ENCODE data around the gene MPZL2. TPM values are rescaled to one million over a fixed set of nuclear protein-coding genes. Genes with fewer than 3 reads are reported as not detected.

MPZL2 gene
- polyA plus RNA-seq, 1 of the 3 experiments (the other 2 are of a cell fraction): 6.2 TPM

DNA sequence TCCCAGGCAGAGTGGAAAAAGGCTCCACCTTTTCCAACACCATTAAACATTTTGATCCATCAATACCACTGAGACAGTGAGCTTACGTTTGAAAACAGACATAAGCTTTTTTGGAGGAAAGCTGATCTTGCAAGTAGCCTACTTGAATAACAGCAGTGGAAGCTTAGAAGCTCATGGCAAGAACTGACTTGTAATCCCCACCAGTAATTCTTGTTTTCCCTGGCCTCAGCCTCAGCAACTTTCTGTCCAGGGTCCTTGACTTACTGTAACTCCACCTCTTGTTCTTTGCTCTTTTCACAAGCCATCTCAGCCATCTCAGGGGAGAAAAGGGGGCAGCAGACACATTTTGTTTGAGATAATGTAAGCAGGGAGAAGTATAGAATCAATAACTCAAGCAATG lies 12.3 kb upstream of the MPZL2 start:
- peaks cover 0 to 3% of the 10 kb centered on the region in 2 experiments; a peak in 1 of 4 replicates for H3K4me1 ChIP-seq (ENCODE audit: control insufficient read depth in 1 of 2, insufficient read depth in 2 of 2, low read depth in 1 of 2, low read length in 1 of 2)
- ChIA-PET POLR2A (no interaction called here), CTCF (interaction anchor here (1.5 kb wide), 1 partner anchor 20 kb away, joined by 3 read pairs; no protein-coding TSS in a partner anchor)
- no peaks in the 10 kb centered on the region for H3K36me3 ChIP-seq (replicated peaks in 1 of 2; ENCODE audit: control insufficient read depth in 1 of 2, insufficient read depth in 2 of 2, low read length in 1 of 2)
- H3K27me3 ChIP-seq (ENCODE audit: insufficient read depth): no peaks in the 10 kb centered on the region
- WGBS (ENCODE audit: low lambda C conversion rate): 53% methylated on average over 1 of the region's 1 CpG
- no peak overlapping the region for H2AFZ ChIP-seq (ENCODE audit: low read depth)
- H3F3A ChIP-seq (replicated peaks; ENCODE audit: insufficient read depth): no peaks in the 10 kb centered on the region
- no peaks in the 10 kb centered on the region for H4K20me1 ChIP-seq (ENCODE audit: insufficient read depth)
- no peak overlapping the region for H3K4me3 ChIP-seq (ENCODE audit: low read depth in 2 of 2, low read length in 1 of 2)
- no peak overlapping the region for H3K9ac ChIP-seq
- no peaks in the 10 kb centered on the region for H3K9me3 ChIP-seq
- DNase-seq: no peak
- H3K79me2 ChIP-seq (ENCODE audit: insufficient read depth): no peaks in the 10 kb centered on the region
- no peak overlapping the region for H3K27ac ChIP-seq (ENCODE audit: low read depth in 2 of 2, low read length in 1 of 2)
- H3K4me2 ChIP-seq: no peak overlapping the region
- TF ChIP-seq FOSL2 (IDR thresholded peaks at IDR 0.05; ENCODE audit: borderline replicate concordance, low read depth) (no peak), RXRA (IDR thresholded peaks at IDR 0.05; ENCODE audit: borderline replicate concordance, low read depth) (no peak), SMC3 (IDR thresholded peaks at IDR 0.05; ENCODE audit: low read depth, low read length) (no peak), MEF2A (IDR thresholded peaks at IDR 0.05; ENCODE audit: borderline replicate concordance, low read depth) (no peak), RCOR1 (IDR thresholded peaks at IDR 0.05; ENCODE audit: low read length) (no peak)
- TF ChIP-seq, protein P1, sequence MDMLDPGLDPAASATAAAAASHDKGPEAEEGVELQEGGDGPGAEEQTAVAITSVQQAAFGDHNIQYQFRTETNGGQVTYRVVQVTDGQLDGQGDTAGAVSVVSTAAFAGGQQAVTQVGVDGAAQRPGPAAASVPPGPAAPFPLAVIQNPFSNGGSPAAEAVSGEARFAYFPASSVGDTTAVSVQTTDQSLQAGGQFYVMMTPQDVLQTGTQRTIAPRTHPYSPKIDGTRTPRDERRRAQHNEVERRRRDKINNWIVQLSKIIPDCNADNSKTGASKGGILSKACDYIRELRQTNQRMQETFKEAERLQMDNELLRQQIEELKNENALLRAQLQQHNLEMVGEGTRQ (IDR thresholded peaks at IDR 0.05; ENCODE audit: borderline replicate concordance, low read depth, low read length): no peak
- no peaks in the 10 kb centered on the region for H3K9me2 ChIP-seq

DNA sequence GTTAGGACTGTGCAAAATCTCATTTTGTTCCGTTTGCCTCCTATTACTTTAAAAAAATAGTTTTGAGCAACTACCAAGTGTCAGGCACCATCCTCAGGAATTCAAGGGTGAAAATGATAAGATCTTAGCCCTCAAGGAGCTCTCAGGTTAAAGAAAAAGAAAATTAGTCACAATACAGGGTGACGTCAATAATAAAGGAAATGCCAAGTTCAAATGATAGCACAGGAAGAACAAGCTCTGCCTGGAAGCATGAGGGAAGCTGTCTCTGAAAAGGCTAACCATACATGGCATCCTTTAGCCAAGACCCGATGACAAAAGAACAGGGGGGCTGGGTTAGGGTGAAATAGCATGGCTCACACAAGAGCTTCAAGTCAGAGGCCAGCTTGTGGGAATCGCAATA lies 11.1 kb upstream of the MPZL2 start:
- TF ChIP-seq FOXJ3 (CRISPR knock-in tag; IDR thresholded peaks at IDR 0.05) (no peak), GABPA (IDR thresholded peaks at IDR 0.05; ENCODE audit: low read depth) (peak; percentile 20; the same call in 1 of the 2 replicates)
- Histone ChIP-seq H3K4me3 (ENCODE audit: low read depth in 2 of 2, low read length in 1 of 2) (no peak overlapping the region), H3K4me1 (ENCODE audit: control insufficient read depth in 1 of 2, insufficient read depth in 2 of 2, low read depth in 1 of 2, low read length in 1 of 2) (peaks cover 0 to 3% of the 10 kb centered on the region in 2 experiments; a peak in 1 of 4 replicates), H3K9me3 (no peaks in the 10 kb centered on the region), H3K4me2 (peak overlapping the region; percentile 19), H3F3A (replicated peaks; ENCODE audit: insufficient read depth) (no peaks in the 10 kb centered on the region), H3K9ac (no peak overlapping the region), H3K27ac (ENCODE audit: low read depth in 2 of 2, low read length in 1 of 2) (no peak overlapping the region), H3K27me3 (ENCODE audit: insufficient read depth) (no peaks in the 10 kb centered on the region), H3K9me2 (no peaks in the 10 kb centered on the region), H3K36me3 (replicated peaks in 1 of 2; ENCODE audit: control insufficient read depth in 1 of 2, insufficient read depth in 2 of 2, low read length in 1 of 2) (no peaks in the 10 kb centered on the region), H3K79me2 (ENCODE audit: insufficient read depth) (no peaks in the 10 kb centered on the region), H2AFZ (ENCODE audit: low read depth) (peak overlapping the region; percentile 68; the same call in 1 of the 2 replicates), H4K20me1 (ENCODE audit: insufficient read depth) (no peaks in the 10 kb centered on the region)
- CTCF ChIA-PET: no interaction called here
- POLR2A ChIA-PET: no interaction called here
- WGBS (ENCODE audit: low lambda C conversion rate): 17% methylated on average over 4 of the region's 4 CpGs
- DNase-seq: no peak

DNA sequence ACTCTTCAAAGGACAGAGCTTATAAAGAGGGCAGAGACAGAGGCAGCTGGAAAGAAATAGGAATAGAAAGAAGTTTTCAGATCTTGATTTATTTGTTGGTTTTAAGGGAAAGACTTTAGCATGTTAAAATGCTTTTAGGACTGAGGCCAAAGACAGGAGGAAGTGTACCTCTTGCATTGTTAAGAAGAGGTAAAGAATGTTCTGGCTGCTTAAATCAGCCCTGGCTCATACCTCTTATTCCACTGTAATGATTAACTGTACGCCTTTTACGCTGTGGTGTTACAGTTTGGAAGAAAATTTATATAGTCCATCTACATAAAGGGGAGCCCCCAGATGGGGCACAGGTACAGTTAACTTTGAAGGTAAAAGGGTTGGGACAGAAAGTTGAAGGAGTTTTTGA lies 10.1 kb upstream of the MPZL2 start:
- DNase-seq: no peak
- WGBS (ENCODE audit: low lambda C conversion rate): 66% methylated on average over 2 of the region's 2 CpGs
- no peak overlapping the region for H3K4me2 ChIP-seq
- peaks cover 0 to 3% of the 10 kb centered on the region in 2 experiments; a peak in 1 of 4 replicates for H3K4me1 ChIP-seq (ENCODE audit: control insufficient read depth in 1 of 2, insufficient read depth in 2 of 2, low read depth in 1 of 2, low read length in 1 of 2)
- H3K36me3 ChIP-seq (replicated peaks in 1 of 2; ENCODE audit: control insufficient read depth in 1 of 2, insufficient read depth in 2 of 2, low read length in 1 of 2): no peaks in the 10 kb centered on the region
- no peak overlapping the region for H3K4me3 ChIP-seq (ENCODE audit: low read depth in 2 of 2, low read length in 1 of 2)
- H3K27me3 ChIP-seq (ENCODE audit: insufficient read depth): no peaks in the 10 kb centered on the region; the same call in 1 of the 2 replicates
- no peaks in the 10 kb centered on the region for H3K9me2 ChIP-seq
- TF ChIP-seq RFX5 (IDR thresholded peaks at IDR 0.05; ENCODE audit: low read length) (no peak), EZH2phosphoT487 (IDR thresholded peaks at IDR 0.05; ENCODE audit: borderline replicate concordance, low read depth) (no peak), SIN3A (IDR thresholded peaks at IDR 0.05; ENCODE audit: borderline replicate concordance, low read depth, low read length) (no peak), MEF2A (IDR thresholded peaks at IDR 0.05; ENCODE audit: borderline replicate concordance, low read depth) (no peak), CHD2 (IDR thresholded peaks at IDR 0.05; ENCODE audit: low read length, partially characterized antibody) (no peak), MXI1 (IDR thresholded peaks at IDR 0.05; ENCODE audit: low read depth, low read length) (no peak), FOXJ3 (CRISPR knock-in tag; IDR thresholded peaks at IDR 0.05) (no peak), TCF12 (IDR thresholded peaks at IDR 0.05) (no peak)
- TF ChIP-seq, protein P2, sequence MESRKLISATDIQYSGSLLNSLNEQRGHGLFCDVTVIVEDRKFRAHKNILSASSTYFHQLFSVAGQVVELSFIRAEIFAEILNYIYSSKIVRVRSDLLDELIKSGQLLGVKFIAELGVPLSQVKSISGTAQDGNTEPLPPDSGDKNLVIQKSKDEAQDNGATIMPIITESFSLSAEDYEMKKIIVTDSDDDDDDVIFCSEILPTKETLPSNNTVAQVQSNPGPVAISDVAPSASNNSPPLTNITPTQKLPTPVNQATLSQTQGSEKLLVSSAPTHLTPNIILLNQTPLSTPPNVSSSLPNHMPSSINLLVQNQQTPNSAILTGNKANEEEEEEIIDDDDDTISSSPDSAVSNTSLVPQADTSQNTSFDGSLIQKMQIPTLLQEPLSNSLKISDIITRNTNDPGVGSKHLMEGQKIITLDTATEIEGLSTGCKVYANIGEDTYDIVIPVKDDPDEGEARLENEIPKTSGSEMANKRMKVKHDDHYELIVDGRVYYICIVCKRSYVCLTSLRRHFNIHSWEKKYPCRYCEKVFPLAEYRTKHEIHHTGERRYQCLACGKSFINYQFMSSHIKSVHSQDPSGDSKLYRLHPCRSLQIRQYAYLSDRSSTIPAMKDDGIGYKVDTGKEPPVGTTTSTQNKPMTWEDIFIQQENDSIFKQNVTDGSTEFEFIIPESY (IDR thresholded peaks at IDR 0.05; ENCODE audit: borderline replicate concordance, low read depth): no peak
- CTCF ChIA-PET: no interaction called here
- no peak overlapping the region for H3K27ac ChIP-seq (ENCODE audit: low read depth in 2 of 2, low read length in 1 of 2)
- H3K79me2 ChIP-seq (ENCODE audit: insufficient read depth): no peaks in the 10 kb centered on the region
- no peaks in the 10 kb centered on the region for H4K20me1 ChIP-seq (ENCODE audit: insufficient read depth)
- POLR2A ChIA-PET: no interaction called here
- H3K9ac ChIP-seq: no peak overlapping the region
- no peaks in the 10 kb centered on the region for H3K9me3 ChIP-seq
- no peaks in the 10 kb centered on the region for H3F3A ChIP-seq (replicated peaks; ENCODE audit: insufficient read depth)
- no peak overlapping the region for H2AFZ ChIP-seq (ENCODE audit: low read depth)

All from SK-N-SH (cell line).